Stimulated activated naive CD8-positive, alpha-beta T cell treated with anti-CD3 and anti-CD28 coated beads, Interleukin-15, Interleukin-2, amounts not matched to agents 100 ng/mL and 50 ng/mL, for 24 hours (primary cell): ENCODE measurements around the gene HNRNPAB.
A peak's percentile ranks its signal among the peaks of the same experiment; 100 is the strongest.

ENCODE experiments used
- H3K27ac Mint-ChIP-seq: one replicate; pipeline ENCODE4 v1.8.0; 2021; ENCODE audit warnings: mild to moderate bottlenecking, mixed read lengths
- H3K27me3 Mint-ChIP-seq: one replicate; pipeline ENCODE4 v1.8.0; 2021; ENCODE audit warnings: mixed read lengths
- H3K36me3 Mint-ChIP-seq: one replicate; pipeline ENCODE4 v1.8.0; 2021; ENCODE audit warnings: low read depth, mixed read lengths
- H3K4me1 Mint-ChIP-seq: one replicate; pipeline ENCODE4 v1.8.0; 2021; ENCODE audit warnings: low read depth, mixed read lengths
- H3K4me3 Mint-ChIP-seq: one replicate; pipeline ENCODE4 v1.8.0; 2021; ENCODE audit warnings: mild to moderate bottlenecking, mixed read lengths
- H3K9me3 Mint-ChIP-seq: one replicate; pipeline ENCODE4 v1.8.0; 2021; ENCODE audit warnings: mixed read lengths

HNRNPAB gene

DNA sequence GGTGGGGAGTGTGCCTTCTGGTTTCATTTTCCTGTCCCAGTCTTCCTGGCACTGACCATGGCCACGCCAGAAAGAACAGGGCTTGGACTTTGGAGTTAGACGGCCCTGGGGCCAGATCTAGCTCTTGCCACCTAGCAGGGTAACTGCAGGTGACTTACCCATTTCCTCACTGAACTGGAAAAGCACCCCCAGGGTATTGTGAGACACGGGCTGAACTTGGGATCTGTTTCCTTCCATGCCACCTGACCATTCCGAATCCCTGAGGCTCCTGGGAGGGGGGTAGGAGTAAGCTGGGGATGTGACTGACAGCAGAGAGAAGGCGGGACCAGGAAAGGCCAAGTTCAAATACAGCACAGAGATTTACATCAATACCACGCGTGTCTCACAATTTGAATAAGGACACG is 9.4 kb downstream of the HNRNPAB start:
- H3K27me3 Mint-ChIP-seq = no peaks in the 10 kb centered on the region
- H3K4me3 Mint-ChIP-seq = no peak overlapping the region
- peaks cover 20% of the 10 kb centered on the region for H3K4me1 Mint-ChIP-seq
- peak overlapping the region; percentile 43 for H3K27ac Mint-ChIP-seq
- peaks cover 69% of the 10 kb centered on the region for H3K36me3 Mint-ChIP-seq
- no peaks in the 10 kb centered on the region for H3K9me3 Mint-ChIP-seq

DNA sequence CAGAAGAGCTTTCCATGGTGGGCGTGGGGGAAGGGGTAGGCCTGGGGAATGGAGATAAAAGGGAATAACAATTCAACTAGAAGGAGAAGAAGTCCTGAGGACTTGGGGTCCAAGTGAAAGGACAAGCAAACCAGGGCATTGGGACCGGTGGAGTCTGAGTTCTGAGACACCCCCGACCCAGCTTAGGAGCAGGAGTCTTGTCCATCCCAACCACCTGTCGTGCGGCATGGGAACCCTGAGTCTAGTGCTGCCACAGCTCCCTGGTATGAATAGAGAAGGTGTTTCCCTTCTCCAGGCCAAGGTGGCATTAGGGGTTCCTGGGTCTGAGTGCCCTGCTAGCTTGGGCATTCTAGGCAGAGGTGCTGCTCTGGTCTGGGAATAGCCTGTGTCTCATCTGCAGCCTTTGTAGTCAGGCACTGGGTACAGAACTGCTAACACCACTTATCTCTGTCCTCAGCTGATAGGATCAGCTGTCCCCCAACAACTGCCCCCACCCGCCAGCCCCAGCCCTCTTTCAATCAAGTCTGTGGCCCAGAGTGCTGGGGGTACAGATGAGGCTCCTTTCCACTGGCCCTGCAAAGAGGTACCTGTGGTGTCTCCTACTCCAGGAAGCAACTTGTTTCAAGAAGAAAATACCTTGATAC is 9.9 kb downstream of the HNRNPAB start:
- Mint-ChIP-seq H3K27me3 (no peaks in the 10 kb centered on the region), H3K4me3 (no peak overlapping the region), H3K4me1 (peaks cover 16% of the 10 kb centered on the region), H3K9me3 (no peaks in the 10 kb centered on the region), H3K27ac (peak overlapping the region; percentile 43), H3K36me3 (peaks cover 69% of the 10 kb centered on the region)

DNA sequence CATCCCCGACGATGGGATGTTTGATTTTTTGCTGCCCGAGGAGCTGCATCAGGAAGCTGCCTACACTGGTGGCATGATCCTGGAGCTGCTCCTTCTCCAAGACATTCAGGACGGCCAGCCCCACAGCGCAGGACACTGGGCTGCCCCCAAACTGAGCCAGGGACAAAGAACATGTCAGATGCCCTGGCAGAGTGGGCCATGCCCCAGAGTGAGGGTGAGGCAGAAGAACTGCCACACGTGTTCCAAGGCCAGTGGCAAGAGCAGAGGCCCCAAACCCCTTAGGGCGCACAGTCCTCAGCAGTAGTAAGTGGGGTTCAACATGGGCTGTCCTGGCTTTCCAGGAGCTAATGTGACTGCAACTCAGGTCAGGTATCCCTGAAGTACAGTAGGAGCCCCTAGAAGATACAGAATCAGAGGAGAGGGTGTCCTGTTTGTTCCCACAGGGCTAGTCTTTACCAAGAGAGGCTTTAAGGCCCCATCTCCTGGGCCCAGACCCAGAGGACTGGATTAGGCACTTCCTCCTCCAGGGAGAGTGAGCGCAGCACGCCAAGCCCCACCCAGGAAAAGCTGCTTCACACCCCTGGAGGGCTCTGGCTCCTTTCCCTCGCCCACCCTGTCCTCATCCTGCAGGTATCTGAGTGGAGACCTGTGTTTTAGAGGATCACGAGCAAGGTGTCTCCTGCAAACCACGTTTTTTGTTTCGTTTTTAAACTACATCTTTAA is 11.1 kb downstream of the HNRNPAB start:
- Mint-ChIP-seq H3K4me1 (peaks cover 11% of the 10 kb centered on the region), H3K27me3 (no peaks in the 10 kb centered on the region), H3K9me3 (no peaks in the 10 kb centered on the region), H3K27ac (peak overlapping the region; percentile 43), H3K4me3 (no peak overlapping the region), H3K36me3 (peaks cover 65% of the 10 kb centered on the region)

DNA sequence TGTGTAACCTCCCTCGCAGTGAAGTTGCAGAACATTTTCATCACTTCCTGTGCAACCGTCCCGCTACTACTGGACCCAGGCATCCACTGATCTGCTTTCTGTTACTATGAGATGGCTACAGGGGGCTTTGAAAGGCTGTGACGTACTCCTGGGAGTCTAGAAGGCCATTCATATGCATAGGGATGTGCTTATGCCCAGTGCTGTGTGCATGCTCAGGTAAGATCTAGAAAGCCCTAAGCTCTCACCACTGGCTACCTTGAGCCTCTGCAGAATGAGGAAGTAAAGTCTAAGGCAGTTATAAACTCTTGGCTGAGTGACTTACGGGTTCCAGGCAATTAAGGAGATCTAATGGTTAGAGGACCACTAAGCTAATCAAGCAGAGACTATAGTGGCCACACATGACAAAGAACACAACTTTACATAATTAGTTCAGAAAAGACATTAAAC is 11.8 kb downstream of the HNRNPAB start:
- Mint-ChIP-seq H3K27me3 (no peaks in the 10 kb centered on the region), H3K4me3 (no peak overlapping the region), H3K4me1 (peaks cover 11% of the 10 kb centered on the region), H3K27ac (peak overlapping the region; percentile 43), H3K9me3 (no peaks in the 10 kb centered on the region), H3K36me3 (peaks cover 64% of the 10 kb centered on the region)

DNA sequence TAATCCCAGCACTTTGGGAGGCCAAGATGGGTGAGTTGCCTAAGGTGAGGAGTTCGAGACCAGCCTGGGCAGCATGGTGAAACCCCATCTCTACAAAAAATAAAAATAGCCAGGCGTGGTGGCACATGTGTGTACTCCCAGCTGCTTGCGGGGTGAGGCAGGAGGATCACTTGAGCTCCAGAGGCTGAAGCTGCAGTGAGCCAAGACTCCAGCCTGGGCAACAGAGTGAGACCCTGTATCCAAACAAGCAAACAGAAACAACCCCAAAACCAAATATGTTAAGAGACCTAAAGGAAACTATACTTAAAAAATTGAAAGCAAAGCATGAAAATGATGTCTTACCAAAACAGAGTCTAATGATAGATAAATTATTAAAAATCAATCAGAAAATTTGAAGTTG is 12.4 kb downstream of the HNRNPAB start:
- peaks cover 65% of the 10 kb centered on the region for H3K36me3 Mint-ChIP-seq
- H3K27me3 Mint-ChIP-seq = no peaks in the 10 kb centered on the region
- peaks cover 15% of the 10 kb centered on the region for H3K4me1 Mint-ChIP-seq
- H3K9me3 Mint-ChIP-seq = no peaks in the 10 kb centered on the region
- H3K27ac Mint-ChIP-seq = no peak overlapping the region
- no peak overlapping the region for H3K4me3 Mint-ChIP-seq

DNA sequence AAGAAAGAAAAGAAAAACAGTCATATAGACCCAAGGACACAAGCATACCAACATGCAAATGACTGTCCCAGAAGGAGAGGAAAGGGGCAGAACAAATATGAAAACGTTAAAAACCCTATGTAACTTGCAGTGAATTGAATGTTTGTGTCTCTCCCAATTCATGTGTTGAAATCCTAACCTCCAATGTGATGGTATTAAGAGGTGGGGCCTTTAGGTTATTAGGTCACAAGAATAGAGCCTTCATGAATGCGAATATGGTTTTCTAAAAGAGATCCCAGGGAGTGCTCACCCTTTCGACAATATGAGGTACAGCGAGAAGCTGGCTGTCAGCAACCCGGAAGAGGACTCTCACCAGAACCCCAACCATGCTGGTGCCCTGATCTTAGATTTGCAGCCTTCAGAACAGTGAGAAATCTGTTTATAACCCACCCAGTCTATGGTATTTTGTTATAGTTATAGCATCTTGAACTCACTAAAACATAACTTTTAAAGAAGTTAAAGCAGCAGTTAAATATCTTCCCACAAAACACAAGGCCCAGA is 14.0 kb downstream of the HNRNPAB start:
- Mint-ChIP-seq H3K27ac (no peak overlapping the region), H3K4me3 (no peak overlapping the region), H3K9me3 (no peaks in the 10 kb centered on the region), H3K4me1 (peaks cover 18% of the 10 kb centered on the region), H3K27me3 (no peaks in the 10 kb centered on the region), H3K36me3 (peaks cover 62% of the 10 kb centered on the region)

DNA sequence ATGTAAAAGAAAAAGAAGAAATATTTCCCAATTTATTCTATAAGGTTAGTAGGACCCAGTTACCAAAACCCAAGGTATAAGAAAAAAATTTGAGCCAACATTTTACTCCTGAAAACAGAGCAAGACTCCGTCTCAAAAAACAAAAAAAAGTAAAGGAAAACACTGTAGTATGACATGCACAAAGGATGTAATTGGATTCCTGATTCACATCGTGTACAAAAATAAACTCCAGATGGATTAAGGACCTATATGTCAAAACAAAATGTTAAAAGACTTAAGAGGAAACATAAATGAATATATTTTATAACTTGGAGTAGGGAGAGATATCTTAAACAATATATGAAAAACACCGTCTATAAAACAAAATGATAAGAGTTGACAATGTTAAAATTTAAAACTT is 14.5 kb downstream of the HNRNPAB start:
- Mint-ChIP-seq H3K27me3 (no peaks in the 10 kb centered on the region), H3K4me1 (peaks cover 15% of the 10 kb centered on the region), H3K36me3 (peaks cover 61% of the 10 kb centered on the region), H3K9me3 (no peaks in the 10 kb centered on the region), H3K27ac (no peak overlapping the region), H3K4me3 (no peak overlapping the region)

DNA sequence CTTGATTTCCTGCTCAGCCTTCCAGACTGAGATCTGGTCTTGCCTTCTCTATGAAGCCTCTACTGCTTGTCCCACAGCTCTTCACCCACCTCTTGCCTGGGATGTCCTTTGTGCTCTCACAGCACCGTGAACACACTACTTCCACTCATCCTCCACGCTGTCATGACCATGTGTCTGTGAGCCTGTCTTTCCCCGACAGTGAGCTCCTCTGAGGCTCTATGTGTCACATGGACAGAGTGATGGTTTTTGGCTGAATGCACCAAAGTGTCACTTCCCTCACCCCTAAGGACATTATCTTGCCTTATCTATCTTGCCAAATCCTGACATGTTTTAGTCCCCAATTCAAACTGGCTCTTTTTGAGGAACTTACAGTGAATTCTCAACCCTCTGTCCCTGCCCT is 16.9 kb downstream of the HNRNPAB start:
- peaks cover 15% of the 10 kb centered on the region for H3K4me1 Mint-ChIP-seq
- no peaks in the 10 kb centered on the region for H3K9me3 Mint-ChIP-seq
- peaks cover 67% of the 10 kb centered on the region for H3K36me3 Mint-ChIP-seq
- no peak overlapping the region for H3K4me3 Mint-ChIP-seq
- H3K27me3 Mint-ChIP-seq = no peaks in the 10 kb centered on the region
- H3K27ac Mint-ChIP-seq = peak overlapping the region; percentile 38

DNA sequence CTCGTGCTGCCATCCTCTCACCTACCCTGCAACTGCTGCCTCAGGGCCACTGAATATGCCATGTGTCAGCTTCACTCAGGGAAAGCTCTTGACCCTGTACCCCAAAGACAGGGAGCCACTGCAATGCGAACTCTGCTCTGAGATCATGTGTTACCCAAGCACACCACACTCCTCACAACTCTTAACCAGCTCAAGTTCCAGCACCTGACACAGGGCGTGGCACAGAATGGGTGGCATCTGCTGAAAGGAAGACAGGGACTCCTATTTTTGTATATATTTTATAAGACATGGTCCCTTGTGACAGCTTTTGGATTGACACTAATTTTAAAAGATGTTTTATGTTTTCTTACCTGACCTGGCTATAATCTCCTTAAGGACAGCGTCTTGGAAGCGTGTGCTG is 17.5 kb downstream of the HNRNPAB start:
- H3K27me3 Mint-ChIP-seq = no peaks in the 10 kb centered on the region
- H3K36me3 Mint-ChIP-seq = peaks cover 66% of the 10 kb centered on the region
- H3K4me1 Mint-ChIP-seq = peaks cover 15% of the 10 kb centered on the region
- H3K9me3 Mint-ChIP-seq = no peaks in the 10 kb centered on the region
- H3K27ac Mint-ChIP-seq = peak overlapping the region; percentile 38
- no peak overlapping the region for H3K4me3 Mint-ChIP-seq

DNA sequence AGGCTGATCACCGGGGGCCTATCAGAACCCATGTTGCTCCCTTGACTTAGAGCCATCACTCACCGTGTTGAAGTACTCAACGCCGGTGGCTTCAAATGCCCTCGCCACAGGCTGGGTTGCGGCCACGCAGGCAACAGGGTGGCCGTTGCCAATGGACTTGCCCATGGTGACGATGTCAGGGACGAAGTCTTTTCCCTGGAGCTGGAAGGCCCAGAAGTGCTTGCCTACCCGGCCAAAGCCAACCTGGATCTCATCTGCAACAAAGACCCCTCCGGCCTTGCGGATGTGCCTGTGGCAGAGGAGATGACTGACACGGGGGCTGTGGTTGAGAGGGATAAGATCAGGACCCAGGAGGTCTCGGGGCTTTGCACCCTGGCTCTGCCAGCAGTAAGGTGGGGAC is 18.0 kb downstream of the HNRNPAB start:
- Mint-ChIP-seq H3K27me3 (no peaks in the 10 kb centered on the region), H3K36me3 (peaks cover 66% of the 10 kb centered on the region), H3K4me1 (peaks cover 18% of the 10 kb centered on the region), H3K9me3 (no peaks in the 10 kb centered on the region), H3K4me3 (no peak overlapping the region), H3K27ac (no peak overlapping the region)

DNA sequence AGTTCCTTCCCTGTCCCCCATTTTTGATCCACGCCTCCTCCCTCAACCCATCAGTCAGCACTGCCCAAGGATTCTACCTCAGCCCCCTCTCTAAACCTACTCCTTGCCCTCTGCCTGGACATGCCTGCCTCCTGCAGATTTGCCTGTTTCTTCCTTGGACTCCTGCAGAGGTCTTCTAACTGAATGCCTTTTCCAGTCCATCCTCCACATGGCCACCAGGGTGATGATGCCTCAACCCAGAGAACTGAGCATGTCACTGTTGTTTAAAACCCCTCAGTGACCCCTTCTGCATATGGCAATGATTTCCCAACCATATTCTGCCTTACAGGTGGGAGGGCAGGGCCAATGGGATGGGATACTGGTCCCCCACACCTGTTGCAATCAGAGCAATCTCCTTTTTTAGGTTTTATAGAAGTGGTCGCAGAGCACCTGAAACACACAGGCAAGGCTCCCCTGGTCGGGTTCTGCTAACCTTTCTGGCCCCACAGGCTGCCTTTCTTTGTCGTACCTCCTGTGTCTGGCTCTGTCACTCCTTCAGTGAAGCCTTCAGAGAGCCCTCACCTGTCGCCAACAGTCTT is 19.0 kb downstream of the HNRNPAB start:
- Mint-ChIP-seq H3K4me3 (no peak overlapping the region), H3K27me3 (no peaks in the 10 kb centered on the region), H3K27ac (no peak overlapping the region), H3K4me1 (peaks cover 27% of the 10 kb centered on the region), H3K36me3 (peaks cover 74% of the 10 kb centered on the region), H3K9me3 (no peaks in the 10 kb centered on the region)

DNA sequence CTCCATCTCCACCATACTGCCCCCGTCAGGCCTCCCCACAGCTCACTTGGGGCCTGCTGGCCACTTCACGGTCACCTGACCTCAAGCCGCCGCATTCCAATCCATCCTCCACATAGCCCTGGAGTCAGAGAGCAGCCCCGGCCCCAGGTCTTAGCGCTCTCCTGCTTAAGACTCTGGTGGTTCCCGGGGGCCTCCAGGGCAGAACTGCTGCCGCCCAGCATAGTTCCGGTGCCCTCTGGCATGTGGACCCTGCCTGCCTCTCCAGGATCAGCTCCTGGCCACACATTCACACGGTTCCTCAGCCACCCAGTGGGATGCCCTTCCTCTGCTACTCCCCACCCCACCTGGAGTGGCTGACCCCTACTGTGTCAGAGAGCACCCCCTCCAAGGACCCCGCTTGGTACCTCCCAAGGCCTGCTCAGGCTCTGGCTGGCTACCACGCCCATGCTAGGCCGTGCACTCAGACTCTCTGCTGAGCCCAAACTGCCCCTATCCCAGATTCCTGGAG is 19.5 kb downstream of the HNRNPAB start:
- Mint-ChIP-seq H3K27me3 (no peaks in the 10 kb centered on the region), H3K9me3 (no peaks in the 10 kb centered on the region), H3K4me1 (peaks cover 33% of the 10 kb centered on the region), H3K36me3 (peaks cover 73% of the 10 kb centered on the region), H3K4me3 (no peak overlapping the region), H3K27ac (no peak overlapping the region)

DNA sequence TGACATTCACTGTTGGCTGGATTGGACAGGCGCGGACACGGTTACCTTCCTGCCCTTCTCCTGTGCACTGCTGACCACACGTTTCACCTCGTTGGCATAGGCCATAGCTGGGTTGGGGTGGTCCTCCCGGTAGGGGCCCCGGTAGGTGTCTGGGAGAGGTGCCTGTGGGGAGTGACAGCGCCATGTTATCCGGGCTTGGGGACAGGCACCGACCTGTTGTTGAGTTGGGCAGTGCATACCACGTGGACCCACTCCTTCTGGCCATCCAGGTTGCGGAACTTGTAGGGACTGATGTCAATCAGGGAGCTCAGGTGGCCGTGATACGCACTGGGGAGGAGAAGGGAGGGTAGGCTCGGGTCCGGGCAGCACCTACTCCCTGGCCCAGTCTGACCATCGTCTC is 20.1 kb downstream of the HNRNPAB start:
- Mint-ChIP-seq H3K4me1 (peaks cover 37% of the 10 kb centered on the region), H3K9me3 (no peaks in the 10 kb centered on the region), H3K27me3 (no peaks in the 10 kb centered on the region), H3K4me3 (no peak overlapping the region), H3K27ac (no peak overlapping the region), H3K36me3 (peaks cover 73% of the 10 kb centered on the region)

DNA sequence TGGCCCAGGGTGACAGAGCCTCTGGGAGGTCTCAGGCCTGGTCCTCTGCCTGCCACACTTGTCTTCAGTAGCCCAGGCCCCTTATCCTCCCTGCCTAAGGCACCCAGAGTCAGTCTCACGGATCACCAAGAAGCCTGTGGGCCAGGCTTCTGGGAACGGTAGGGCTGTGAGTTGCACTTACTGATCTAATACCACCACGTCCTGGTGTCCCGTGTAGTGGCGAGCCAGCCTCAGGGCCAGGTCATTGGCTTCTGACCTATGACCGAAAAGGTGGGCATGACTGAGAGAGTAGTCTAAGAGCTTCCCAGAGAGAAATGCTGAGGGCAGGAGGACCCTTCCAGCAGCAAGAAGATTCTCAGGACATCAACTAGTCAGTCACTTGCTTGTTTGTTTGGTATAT is 20.8 kb downstream of the HNRNPAB start:
- no peak overlapping the region for H3K4me3 Mint-ChIP-seq
- no peak overlapping the region for H3K27ac Mint-ChIP-seq
- H3K9me3 Mint-ChIP-seq = no peaks in the 10 kb centered on the region
- peaks cover 41% of the 10 kb centered on the region for H3K4me1 Mint-ChIP-seq
- no peaks in the 10 kb centered on the region for H3K27me3 Mint-ChIP-seq
- H3K36me3 Mint-ChIP-seq = peaks cover 74% of the 10 kb centered on the region

DNA sequence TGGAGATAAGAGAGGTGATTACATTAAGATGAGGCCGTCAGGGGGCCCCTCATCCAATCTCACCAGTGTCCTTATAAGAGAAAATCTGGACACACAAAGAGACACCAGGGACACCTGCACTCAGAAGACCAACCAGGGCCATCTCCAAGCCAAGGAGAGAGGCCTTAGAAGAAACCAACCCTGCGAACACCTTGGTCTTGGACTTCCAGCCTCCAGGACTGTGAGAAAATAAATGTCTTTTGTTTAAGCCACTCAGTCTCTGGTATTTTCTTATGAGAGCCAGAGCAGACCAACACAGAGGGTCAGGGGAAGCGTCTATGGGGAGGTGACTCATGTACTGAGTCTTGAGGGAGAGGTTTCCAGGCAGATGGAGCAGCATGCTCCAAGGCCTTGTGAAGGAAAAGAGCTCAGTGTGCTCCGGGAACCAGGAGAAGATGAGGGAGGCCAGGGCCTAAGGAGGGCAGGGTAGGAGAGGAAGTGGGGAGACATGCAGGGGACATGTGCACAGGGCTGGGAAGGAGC is 22.9 kb downstream of the HNRNPAB start:
- H3K9me3 Mint-ChIP-seq = no peaks in the 10 kb centered on the region
- H3K27ac Mint-ChIP-seq = peak overlapping the region; percentile 54
- H3K4me1 Mint-ChIP-seq = peaks cover 47% of the 10 kb centered on the region
- H3K4me3 Mint-ChIP-seq = no peak overlapping the region
- H3K36me3 Mint-ChIP-seq = peaks cover 75% of the 10 kb centered on the region
- H3K27me3 Mint-ChIP-seq = no peaks in the 10 kb centered on the region
